H1 (cell line): ENCODE data around the gene BRIX1. TPM values are rescaled to one million over a fixed set of nuclear protein-coding genes. Genes with fewer than 3 reads are reported as not detected.

Experiments
- CTCF ChIA-PET: fragments of 300-600 bp; sonication (Branson Sonifier 250); formaldehyde crosslinking; loops from one replicate; lab custom pipeline; 2021; ENCODE audit not compliant: partially characterized antibody; lab: Charles Lee
- POLR2A ChIA-PET: fragments of 300-600 bp; sonication (Branson Sonifier 250); formaldehyde crosslinking; loops from one replicate; lab custom pipeline; 2021; ENCODE audit warnings: inconsistent platforms; ENCODE audit not compliant: partially characterized antibody; lab: Charles Lee
- DNase-seq, 2 experiments: peaks; one replicate each; pipeline versions ENCODE4 v3.0.0 to v3.0.0-alpha.2; 2010 to 2022; ENCODE audit warnings: low spot score in 2 of 2, low read depth in 1 of 2, mixed read lengths in 1 of 2
- FAIRE-seq: peaks from 2 replicates; lab custom pipeline; 2011; peaks lifted over from hg19 to GRCh38; lab: Jason Lieb, UNC
- H2AFZ ChIP-seq: 2 replicates; pipeline ENCODE4 v1.8.1; 2012; ENCODE audit warnings: low read length, inconsistent platforms
- H2AK5ac ChIP-seq: 2 replicates; pipeline ENCODE4 v1.6.1; 2013; ENCODE audit warnings: low read depth, low read length
- H2BK120ac ChIP-seq: replicated peaks from 2 replicates; pipeline ENCODE3; 2013; ENCODE audit warnings: low read depth, low read length, inconsistent platforms
- H2BK12ac ChIP-seq: 2 replicates; pipeline ENCODE4 v1.6.1; 2013; ENCODE audit warnings: low read depth, low read length
- H2BK15ac ChIP-seq: 2 replicates; pipeline ENCODE4 v1.6.1; 2013; ENCODE audit warnings: low read length
- H2BK20ac ChIP-seq: 2 replicates; pipeline ENCODE4 v1.6.1; 2013; ENCODE audit warnings: low read length
- H2BK5ac ChIP-seq: 2 replicates; pipeline ENCODE4 v1.6.1; 2013; ENCODE audit warnings: low read depth, low read length
- H3K14ac ChIP-seq: 2 replicates; pipeline ENCODE4 v1.6.1; 2013; ENCODE audit warnings: inconsistent platforms; ENCODE audit not compliant: insufficient read length
- H3K18ac ChIP-seq: 2 replicates; pipeline ENCODE4 v1.6.1; 2013; ENCODE audit warnings: low read length; ENCODE audit errors: extremely low read depth
- H3K23ac ChIP-seq: 2 replicates; pipeline ENCODE4 v1.6.1; 2013; ENCODE audit warnings: inconsistent platforms; ENCODE audit not compliant: insufficient read length
- H3K23me2 ChIP-seq: 2 replicates; pipeline ENCODE4 v1.6.1; 2013; ENCODE audit warnings: low read depth, low read length
- H3K27ac ChIP-seq: 2 replicates; pipeline ENCODE4 v1.6.1; 2011; ENCODE audit warnings: low read depth, low read length, inconsistent platforms
- H3K27me3 ChIP-seq, 4 experiments: replicated peaks in 1 of 4; 1 replicate in 1 of 4; 2 replicates in 3 of 4; pipeline versions ENCODE4 v1.6.1 to v1.8.1; 2011 to 2013; ENCODE audit warnings: low read length in 3 of 4, mild to moderate bottlenecking in 3 of 4, inconsistent platforms in 2 of 4, mixed read lengths in 2 of 4, moderate library complexity in 1 of 4; ENCODE audit not compliant: control insufficient read depth in 3 of 4, insufficient read depth in 3 of 4; ENCODE audit errors: extremely low read depth in 1 of 4
- H3K36me3 ChIP-seq, 4 experiments: 2 replicates each; pipeline versions ENCODE4 v1.6.1 to v1.8.1; 2011 to 2013; ENCODE audit warnings: mild to moderate bottlenecking in 4 of 4, low read length in 3 of 4, moderate library complexity in 2 of 4, control low read depth in 1 of 4, inconsistent platforms in 1 of 4; ENCODE audit not compliant: insufficient read depth in 4 of 4, control insufficient read depth in 2 of 4
- H3K4ac ChIP-seq: replicated peaks from 2 replicates; pipeline ENCODE3; 2013; ENCODE audit warnings: low read length, low read depth, mixed read lengths, inconsistent platforms; ENCODE audit not compliant: insufficient read length
- H3K4me1 ChIP-seq, 4 experiments: replicated peaks in 1 of 4; 1 replicate in 1 of 4; 2 replicates in 3 of 4; pipeline versions ENCODE4 v1.6.1 to v1.8.1; 2011 to 2013; ENCODE audit warnings: low read length in 3 of 4, inconsistent platforms in 2 of 4, mixed read lengths in 1 of 4; ENCODE audit not compliant: insufficient read depth in 4 of 4, control insufficient read depth in 3 of 4
- H3K4me2 ChIP-seq, 2 experiments: 2 replicates each; pipeline versions ENCODE4 v1.6.1 to v1.8.1; 2011 to 2013; ENCODE audit warnings: low read depth in 2 of 2, low read length in 2 of 2, control low read depth in 1 of 2, inconsistent platforms in 1 of 2, mild to moderate bottlenecking in 1 of 2; ENCODE audit not compliant: insufficient read depth in 1 of 2
- H3K4me3 ChIP-seq, 4 experiments: fragments of 200-600, 300-600 bp in 1 of 4; sonication (generic), shearing (Covaris generic), sonication (Bioruptor Twin) in 1 of 4; 2 replicates each; pipeline versions ENCODE4 v1.5.1 to v1.8.1; 2011 to 2016; ENCODE audit warnings: low read length in 4 of 4, low read depth in 3 of 4, control low read depth in 2 of 4, inconsistent platforms in 2 of 4, mild to moderate bottlenecking in 2 of 4, mixed read lengths in 1 of 4, moderate library complexity in 1 of 4; ENCODE audit not compliant: insufficient read depth in 2 of 4; ENCODE audit errors: extremely low read depth in 1 of 4
- H3K56ac ChIP-seq: replicated peaks from 2 replicates; pipeline ENCODE3; 2013; ENCODE audit warnings: low read depth, mild to moderate bottlenecking, mixed read lengths, low read length, inconsistent platforms; ENCODE audit not compliant: insufficient read length
- H3K79me1 ChIP-seq: 2 replicates; pipeline ENCODE4 v1.6.1; 2013; ENCODE audit warnings: low read depth, low read length, control low read depth
- H3K79me2 ChIP-seq, 2 experiments: 2 replicates each; pipeline versions ENCODE4 v1.6.1 to v1.8.1; 2012 to 2013; ENCODE audit warnings: low read length in 2 of 2, mild to moderate bottlenecking in 2 of 2, inconsistent platforms in 1 of 2; ENCODE audit not compliant: insufficient read depth in 2 of 2, control insufficient read depth in 1 of 2
- H3K9ac ChIP-seq, 4 experiments: replicated peaks in 1 of 4; 1 replicate in 1 of 4; 2 replicates in 3 of 4; pipeline versions ENCODE4 v1.6.1 to v1.8.1; 2011 to 2013; ENCODE audit warnings: low read depth in 3 of 4, low read length in 3 of 4, control low read depth in 2 of 4, mild to moderate bottlenecking in 2 of 4, moderate library complexity in 2 of 4, inconsistent platforms in 1 of 4; ENCODE audit errors: extremely low read depth in 1 of 4
- H3K9me3 ChIP-seq, 2 experiments: 2 replicates each; pipeline versions ENCODE4 v1.6.1 to v1.8.1; 2012 to 2013; ENCODE audit warnings: mild to moderate bottlenecking in 2 of 2, moderate library complexity in 2 of 2, control low read depth in 1 of 2, inconsistent platforms in 1 of 2, low read depth in 1 of 2, low read length in 1 of 2, mixed read lengths in 1 of 2; ENCODE audit not compliant: insufficient read depth in 2 of 2
- H4K20me1 ChIP-seq, 2 experiments: replicated peaks in 1 of 2; 2 replicates each; pipeline versions ENCODE3 to v1.8.1; 2011 to 2013; ENCODE audit warnings: inconsistent platforms in 2 of 2, low read length in 2 of 2, mild to moderate bottlenecking in 1 of 2; ENCODE audit not compliant: insufficient read depth in 2 of 2, control insufficient read depth in 1 of 2
- H4K5ac ChIP-seq: 2 replicates; pipeline ENCODE4 v1.6.1; 2013; ENCODE audit warnings: low read length, low read depth, mixed read lengths, inconsistent platforms; ENCODE audit not compliant: insufficient read length
- H4K8ac ChIP-seq: 2 replicates; pipeline ENCODE4 v1.8.0; 2013; ENCODE audit warnings: mild to moderate bottlenecking, moderate library complexity, low read length, inconsistent platforms; ENCODE audit not compliant: insufficient read depth; ENCODE audit errors: extremely low read depth
- H4K91ac ChIP-seq: replicated peaks from 2 replicates; pipeline ENCODE3; 2013; ENCODE audit warnings: low read length, mixed read lengths, inconsistent platforms; ENCODE audit not compliant: insufficient read length
- CHD2 ChIP-seq: IDR thresholded peaks from 2 replicates; pipeline ENCODE4 v1.6.1; 2012; ENCODE audit warnings: low read length, improper control_type of control experiment
- CTCF ChIP-seq, 3 experiments: IDR thresholded peaks; 1 replicate in 2 of 3; 2 replicates in 1 of 3; pipeline versions ENCODE4 v1.5.1 to v1.6.1; 2011; ENCODE audit warnings: low read length in 3 of 3, mild to moderate bottlenecking in 3 of 3, inconsistent platforms in 2 of 3, low read depth in 1 of 3, moderate library complexity in 1 of 3; ENCODE audit not compliant: insufficient read depth in 1 of 3; ENCODE audit errors: control extremely low read depth in 1 of 3
- E2F6 ChIP-seq: IDR thresholded peaks from 2 replicates; pipeline ENCODE4 v1.6.1; 2012; ENCODE audit warnings: inconsistent platforms
- EZH2 ChIP-seq: fragments of 200-600 bp; sonication (generic); IDR thresholded peaks from 2 replicates; pipeline ENCODE4 v1.7.1; 2012; ENCODE audit warnings: low read depth, mild to moderate bottlenecking, moderate library complexity, low read length, inconsistent platforms; ENCODE audit not compliant: severe bottlenecking
- HDAC6 ChIP-seq: IDR thresholded peaks from one replicate; pipeline ENCODE4 v1.7.1; 2012; ENCODE audit warnings: low read depth, mild to moderate bottlenecking, inconsistent platforms, low read length, moderate library complexity
- NRF1 ChIP-seq: IDR thresholded peaks from 2 replicates; pipeline ENCODE4 v1.6.1; 2011; ENCODE audit warnings: mild to moderate bottlenecking, low read depth, low read length, improper control_type of control experiment
- POLR2A ChIP-seq, 2 experiments: IDR thresholded peaks; 1 replicate in 1 of 2; 2 replicates in 1 of 2; pipeline ENCODE4 v1.6.1; 2011; ENCODE audit warnings: low read depth in 2 of 2, low read length in 2 of 2, mild to moderate bottlenecking in 2 of 2; ENCODE audit errors: control extremely low read depth in 1 of 2
- SIN3A ChIP-seq, 2 experiments: IDR thresholded peaks in 1 of 2; conservative IDR thresholded peaks in 1 of 2; 2 replicates each; pipeline ENCODE4 v1.6.1; 2011 to 2012; ENCODE audit warnings: low read length in 2 of 2, improper control_type of control experiment in 1 of 2, low read depth in 1 of 2, mild to moderate bottlenecking in 1 of 2
- SIX5 ChIP-seq: IDR thresholded peaks from 2 replicates; pipeline ENCODE4 v1.6.1; 2011; ENCODE audit warnings: mild to moderate bottlenecking, low read depth, low read length
- WGBS, 2 experiments: shearing (Covaris generic) in 1 of 2; methylation state at CpG; one replicate each; pipeline versions ENCODE4 v1.1.6 to v1.1.7; 2013 to 2015; ENCODE audit warnings: low lambda C conversion rate in 2 of 2, mixed read lengths in 2 of 2, inconsistent platforms in 1 of 2, low coverage in 1 of 2, missing lambda C conversion rate in 1 of 2; ENCODE audit not compliant: insufficient replicate concordance in 2 of 2, insufficient coverage in 1 of 2, insufficient read length in 1 of 2; ENCODE audit errors: extremely low coverage in 1 of 2, missing lambda C conversion rate in 1 of 2; 5-methylcytosine and 5-hydroxymethylcytosine counted together
- polyA plus RNA-seq, 7 experiments: library from polyadenylated mRNA; depleted of rRNA in 3 of 7; stranded (reverse) in 5 of 7; unstranded in 2 of 7; fragments of >200 nt in 5 of 7; fragments of 200-250 nt in 2 of 7; gene quantifications; 1 replicate in 5 of 7; 2 replicates in 1 of 7; 4 replicates in 1 of 7; pipeline versions ENCODE4 v1.2.1 to v1.2.3, GENCODE V29; 2011 to 2013; ENCODE audit warnings: missing spikeins in 2 of 7, mixed read lengths in 2 of 7
- total RNA-seq: library from RNA; stranded (reverse); fragmentation: NEBNext Ultra II Directional; extraction: Animal tissue kit (Norgen Biotek cat#: 25700); gene quantifications from 2 replicates; pipeline ENCODE4 v1.2.1, GENCODE V29; 2021
- TF ChIP-seq, protein P1 (sequence below): IDR thresholded peaks from 2 replicates; pipeline ENCODE4 v1.6.1; 2012; ENCODE audit warnings: inconsistent platforms

Gene BRIX1
- total and polyA plus RNA-seq, 2 of the 8 experiments (the other 6 are each of a cell fraction or from before 2014, with no cell fraction given), result 26.9 to 71.7 TPM

DNA sequence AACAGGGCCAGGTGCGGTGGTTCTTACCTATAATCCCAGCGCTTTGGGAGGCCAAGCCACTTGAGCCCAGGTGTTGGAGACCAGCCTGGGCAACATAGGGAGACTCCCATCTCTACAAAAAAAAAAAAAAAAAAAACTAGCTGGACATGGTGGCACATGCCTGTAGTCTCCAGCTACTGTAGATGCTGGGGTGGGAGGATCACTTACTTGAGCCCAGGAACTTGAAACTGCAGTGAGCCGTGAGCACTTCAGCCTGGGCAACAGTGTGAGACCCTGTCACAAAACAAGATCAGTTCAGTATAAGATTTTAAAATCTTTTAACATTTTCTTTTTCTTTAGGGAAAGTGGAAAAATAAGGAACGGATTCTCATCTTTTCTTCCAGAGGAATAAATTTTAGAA lies 2.5 kb downstream of the BRIX1 start:
- Histone ChIP-seq H3K4me1 (peaks cover 0 to 3% (median under 1%) of the 10 kb centered on the region in 4 experiments; a peak in 1 of 7 replicates), H4K8ac (no peak overlapping the region), H3K79me2 (peaks cover 26 to 73% of the 10 kb centered on the region in 2 experiments), H3K56ac (no peak overlapping the region), H3K79me1 (no peaks in the 10 kb centered on the region), H2BK20ac (no peak overlapping the region), H3K23ac (no peak overlapping the region), H3K9me3 (no peaks in the 10 kb centered on the region), H4K91ac (no peak overlapping the region), H3K18ac (no peak overlapping the region), H2AFZ (no peak overlapping the region), H4K5ac (no peak overlapping the region), H3K14ac (no peak overlapping the region), H3K23me2 (peaks cover 10% of the 10 kb centered on the region; the same call in 1 of the 2 replicates), H2BK5ac (no peak overlapping the region), H2BK15ac (no peak overlapping the region), H2AK5ac (no peak overlapping the region), H4K20me1 (peaks cover 0 to 6% of the 10 kb centered on the region in 2 experiments), H3K4me2 (no peak overlapping the region; a peak in 1 of 4 replicates), H3K4me3 (no peak overlapping the region), H3K36me3 (peaks cover 2 to 51% (median 31%) of the 10 kb centered on the region in 4 experiments), H3K4ac (no peak overlapping the region), H2BK12ac (no peak overlapping the region), H3K27ac (no peak overlapping the region), H2BK120ac (no peak overlapping the region), H3K9ac (no peak overlapping the region), H3K27me3 (no peaks in the 10 kb centered on the region)
- POLR2A ChIA-PET, result interaction anchor here (0.8 to 5.1 kb wide), 6 partner anchors 11 to 85 kb away, joined by 3 to 52 read pairs (median 4); partner anchors contain the start of gene DNAJC21
- CTCF ChIA-PET, result interaction anchor here (1.0 to 1.4 kb wide), 2 partner anchors 10 to 20 kb away, joined by 3 to 6 read pairs; no protein-coding TSS in a partner anchor
- no peak for FAIRE-seq
- 91% methylated on average over 4 of the region's 4 CpGs; no CpG with 5 or more reads in 1 of the 2 experiments for WGBS, 2 experiments
- no peak for DNase-seq
- no peak for TF ChIP-seq CHD2
- TF ChIP-seq, protein P1, sequence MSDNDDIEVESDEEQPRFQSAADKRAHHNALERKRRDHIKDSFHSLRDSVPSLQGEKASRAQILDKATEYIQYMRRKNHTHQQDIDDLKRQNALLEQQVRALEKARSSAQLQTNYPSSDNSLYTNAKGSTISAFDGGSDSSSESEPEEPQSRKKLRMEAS, result no peak
- no peak for TF ChIP-seq EZH2
- TF ChIP-seq SIN3A (conservative IDR thresholded peaks at IDR 0.05 in 1 of 2, IDR thresholded peaks at IDR 0.05 in 1 of 2; ENCODE audit: low read depth in 1 of 2, low read length in 2 of 2), result no peak
- TF ChIP-seq CTCF (IDR thresholded peaks at IDR 0.05; ENCODE audit: control extremely low read depth in 1 of 3, insufficient read depth in 1 of 3, low read depth in 1 of 3, low read length in 3 of 3), result no peak
- TF ChIP-seq NRF1, result no peak
- no peak for TF ChIP-seq POLR2A (IDR thresholded peaks at IDR 0.05; ENCODE audit: control extremely low read depth in 1 of 2, low read depth in 2 of 2, low read length in 2 of 2)
- TF ChIP-seq SIX5, result no peak
- no peak for TF ChIP-seq HDAC6
- TF ChIP-seq E2F6, result no peak
